BJ (cell line): ENCODE measurements around the gene BOLA1. TPM values are rescaled to one million over a fixed set of nuclear protein-coding genes. Genes with fewer than 3 reads are reported as not detected.
"Not testable (repeated sequence)": the region's sequence is repeated elsewhere in the genome, so short reads cannot be mapped to it uniquely, and the experiment has no call there.

Experiments used
- CTCF ChIA-PET: fragments of 350-600 bp; formaldehyde crosslinking; extraction: SDS; loops from one replicate; lab custom pipeline; 2021; ENCODE audit warnings: antibody characterized with exemption, inconsistent platforms; lab: Yijun Ruan, JAX
- POLR2A ChIA-PET: fragments of 300-600 bp; sonication (Branson Sonifier 250); formaldehyde crosslinking; extraction: SDS; loops from one replicate; lab custom pipeline; 2021; ENCODE audit warnings: antibody characterized with exemption; lab: Charles Lee
- DNase-seq: peaks from one replicate; pipeline ENCODE4 v3.0.0-alpha.2; 2011; ENCODE audit warnings: low read depth
- H3K27me3 ChIP-seq: 2 replicates; pipeline ENCODE4 v1.6.0; 2011; ENCODE audit warnings: low read length; ENCODE audit not compliant: control insufficient read depth, insufficient read depth
- H3K36me3 ChIP-seq: 2 replicates; pipeline ENCODE4 v1.5.1; 2011; ENCODE audit warnings: low read length; ENCODE audit not compliant: control insufficient read depth, insufficient read depth
- H3K4me3 ChIP-seq: 2 replicates; pipeline ENCODE4 v1.5.1; 2011; ENCODE audit warnings: low read depth, mild to moderate bottlenecking, control low read depth, low read length
- CTCF ChIP-seq: IDR thresholded peaks from 2 replicates; pipeline ENCODE4 v1.5.1; 2011; ENCODE audit warnings: low read depth, mild to moderate bottlenecking, control low read depth, inconsistent platforms, low read length, moderate library complexity; ENCODE audit not compliant: insufficient read depth
- polyA minus RNA-seq: library from RNA; depleted of rRNA, polyadenylated mRNA; stranded (reverse); fragments of >200 nt; gene quantifications from 2 replicates; pipeline ENCODE4 v1.2.3, GENCODE V29; 2011; rRNA and poly(A)+ RNA removed
- polyA plus RNA-seq: library from polyadenylated mRNA; depleted of rRNA; stranded (reverse); fragments of >200 nt; gene quantifications from 2 replicates; pipeline ENCODE4 v1.2.3, GENCODE V29; 2011; rRNA removed

Gene BOLA1
- polyA plus RNA-seq (15.1 and 21.0 TPM in 2 replicates), polyA minus RNA-seq (1.5 and 1.6 TPM in 2 replicates)

DNA sequence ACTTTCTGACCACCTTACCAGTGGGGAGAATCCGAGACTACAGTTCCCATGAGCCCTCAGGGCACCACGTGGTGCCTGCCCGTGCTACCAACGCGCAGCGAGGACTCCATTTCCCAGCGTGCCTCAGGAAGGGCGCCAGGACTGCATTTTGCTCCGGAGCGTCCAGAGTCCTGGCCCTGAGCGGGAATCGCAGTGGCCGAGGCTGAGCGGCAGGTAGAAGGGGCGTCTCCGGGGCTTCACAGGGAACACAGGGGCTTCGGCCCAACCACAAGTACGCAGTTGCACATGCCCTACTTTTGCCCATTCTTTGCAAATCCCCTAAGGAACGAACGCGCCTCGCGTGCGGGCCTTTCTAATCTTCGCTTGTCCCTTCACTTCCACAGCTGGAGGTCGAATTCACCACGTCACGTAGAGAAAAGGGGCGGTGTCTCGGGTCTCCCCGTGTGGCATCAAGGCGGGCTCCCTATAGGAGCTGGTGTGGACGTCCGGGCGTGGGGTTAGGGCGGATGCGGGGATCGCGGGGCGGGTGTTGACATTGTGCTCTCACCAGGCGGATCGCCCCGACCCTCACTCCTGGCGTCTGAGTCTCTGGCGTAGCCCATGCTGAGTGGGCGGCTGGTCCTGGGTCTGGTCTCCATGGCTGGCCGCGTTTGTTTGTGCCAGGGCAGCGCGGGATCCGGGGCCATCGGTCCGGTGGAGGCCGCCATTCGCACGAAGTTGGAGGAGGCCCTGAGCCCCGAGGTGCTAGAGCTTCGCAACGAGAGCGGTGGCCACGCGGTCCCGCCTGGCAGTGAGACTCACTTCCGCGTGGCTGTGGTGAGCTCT, at the start of gene BOLA1:
TSS of gene BOLA1 (plus strand) at position 109 of the 825 bp plus-strand sequence. CDS start at position 601, 492 bp downstream.
- TF ChIP-seq CTCF, result no peak
- Histone ChIP-seq H3K27me3 (no peaks in the 10 kb centered on the region), H3K36me3 (peaks cover 1% of the 10 kb centered on the region; the same call in 1 of the 2 replicates), H3K4me3 (peak within 1 kb of the TSS; percentile 50)
- ChIA-PET POLR2A (interaction anchor here (2.0 kb wide), 1 partner anchor 13 kb away, joined by 16 read pairs; a partner anchor contains a TSS), CTCF (interaction anchor here (0.8 kb wide), 1 partner anchor 12 kb away, joined by 5 read pairs; a partner anchor contains a TSS)
- DNase-seq, result peak; percentile 53

DNA sequence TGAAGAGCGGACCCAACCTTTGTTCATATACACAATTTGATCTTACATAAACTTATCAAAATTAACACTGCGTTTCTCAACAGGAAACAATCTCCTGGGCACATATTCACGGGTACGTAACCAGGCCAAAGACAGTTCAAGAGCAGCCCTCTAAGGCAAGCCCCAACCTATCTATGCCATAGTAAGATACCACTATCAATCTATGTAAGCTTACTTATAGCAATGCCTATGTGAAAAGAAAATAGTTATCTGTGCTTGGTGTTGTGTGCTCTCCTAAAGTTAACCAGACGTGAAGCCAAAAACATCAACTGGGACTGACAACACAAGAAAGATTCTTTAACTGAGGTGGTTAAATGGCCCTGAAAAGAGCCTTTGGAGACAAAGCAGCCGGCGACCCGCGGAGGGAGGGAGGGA, 49.4 kb upstream of the BOLA1 start:
- H3K27me3 ChIP-seq, result no peaks in the 10 kb centered on the region
- ChIA-PET POLR2A (no interaction called here), CTCF (no interaction called here)
- H3K36me3 ChIP-seq, result no peaks in the 10 kb centered on the region
- peak overlapping the region; percentile 55 for H3K4me3 ChIP-seq
- DNase-seq, result no peak
- no peak for TF ChIP-seq CTCF

- CTCF ChIA-PET, H3K27me3 ChIP-seq, H3K4me3 ChIP-seq, POLR2A ChIA-PET, H3K36me3 ChIP-seq, DNase-seq: not testable (repeated sequence)
Observed at GRCh38 chr1:149850732-149851345, 48.5 kb upstream of the BOLA1 start.

GRCh38 chr1:149851585-149852213, 47.7 kb upstream of the BOLA1 start:
- CTCF ChIA-PET, result not testable (repeated sequence)

DNA sequence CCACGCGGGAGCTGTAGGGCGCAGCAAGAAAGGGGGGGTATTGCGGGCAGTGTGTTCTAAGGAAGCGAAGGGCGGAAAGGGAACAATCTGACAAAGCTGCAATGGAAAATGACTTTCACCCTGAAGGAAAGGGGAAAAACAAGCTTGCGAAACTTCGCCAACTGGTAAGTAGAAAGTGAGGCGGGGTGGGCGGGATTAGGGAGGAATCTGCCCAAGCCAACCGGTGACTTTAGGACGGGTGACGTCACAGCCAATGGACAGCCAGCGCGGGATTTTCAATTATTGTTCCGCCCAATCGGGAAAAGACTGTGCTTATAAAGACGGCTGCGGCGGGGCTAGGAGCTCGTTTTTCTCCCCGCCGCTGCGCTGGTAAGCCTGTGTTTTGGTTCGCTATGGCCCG, 47.1 kb upstream of the BOLA1 start:
- H3K27me3 ChIP-seq, H3K4me3 ChIP-seq, POLR2A ChIA-PET, CTCF ChIA-PET, DNase-seq, H3K36me3 ChIP-seq: not testable (repeated sequence)

More at GRCh38 chr1:149851585-149852213, 47.7 kb upstream of the BOLA1 start:
- H3K4me3 ChIP-seq, H3K27me3 ChIP-seq, POLR2A ChIA-PET, DNase-seq, H3K36me3 ChIP-seq: not testable (repeated sequence)

- H3K36me3 ChIP-seq, DNase-seq, H3K4me3 ChIP-seq, CTCF ChIA-PET, H3K27me3 ChIP-seq, POLR2A ChIA-PET: not testable (repeated sequence)
Observed at GRCh38 chr1:149860271-149860670, 39.1 kb upstream of the BOLA1 start.

DNA sequence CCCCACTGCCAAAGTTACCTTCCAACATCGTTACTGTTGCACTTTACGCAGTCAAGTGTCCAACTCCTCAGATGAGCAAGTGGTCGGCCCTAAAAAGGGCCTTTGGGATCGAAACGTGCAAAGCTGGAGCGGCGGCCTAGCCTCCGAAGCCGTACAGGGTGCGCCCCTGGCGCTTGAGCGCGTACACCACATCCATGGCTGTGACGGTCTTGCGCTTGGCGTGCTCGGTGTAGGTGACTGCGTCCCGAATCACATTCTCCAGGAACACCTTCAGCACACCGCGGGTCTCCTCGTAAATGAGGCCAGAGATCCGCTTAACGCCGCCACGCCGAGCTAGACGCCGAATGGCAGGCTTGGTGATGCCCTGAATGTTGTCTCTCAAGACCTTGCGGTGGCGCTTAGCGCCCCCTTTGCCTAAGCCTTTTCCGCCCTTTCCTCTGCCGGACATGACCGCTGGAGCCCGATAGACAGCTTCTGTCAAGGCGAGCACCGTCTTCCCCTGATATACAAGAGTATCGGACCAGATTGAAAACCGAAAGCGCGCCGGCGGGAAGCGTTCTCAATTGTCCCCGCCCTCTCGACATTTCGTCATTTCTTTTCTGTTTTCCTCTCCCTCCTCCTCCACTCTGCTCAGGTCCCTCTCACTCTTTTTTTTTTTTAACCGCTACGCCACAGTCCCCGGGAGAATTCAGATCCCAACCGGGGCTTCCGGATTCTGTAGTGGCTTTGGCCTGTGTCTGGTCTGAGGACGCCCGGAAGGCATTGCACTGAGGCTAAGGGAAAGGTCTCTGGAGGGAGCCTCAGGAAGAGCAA, 38.5 kb upstream of the BOLA1 start:
- H3K36me3 ChIP-seq, DNase-seq, POLR2A ChIA-PET, H3K27me3 ChIP-seq, CTCF ChIA-PET, H3K4me3 ChIP-seq: not testable (repeated sequence)

DNA sequence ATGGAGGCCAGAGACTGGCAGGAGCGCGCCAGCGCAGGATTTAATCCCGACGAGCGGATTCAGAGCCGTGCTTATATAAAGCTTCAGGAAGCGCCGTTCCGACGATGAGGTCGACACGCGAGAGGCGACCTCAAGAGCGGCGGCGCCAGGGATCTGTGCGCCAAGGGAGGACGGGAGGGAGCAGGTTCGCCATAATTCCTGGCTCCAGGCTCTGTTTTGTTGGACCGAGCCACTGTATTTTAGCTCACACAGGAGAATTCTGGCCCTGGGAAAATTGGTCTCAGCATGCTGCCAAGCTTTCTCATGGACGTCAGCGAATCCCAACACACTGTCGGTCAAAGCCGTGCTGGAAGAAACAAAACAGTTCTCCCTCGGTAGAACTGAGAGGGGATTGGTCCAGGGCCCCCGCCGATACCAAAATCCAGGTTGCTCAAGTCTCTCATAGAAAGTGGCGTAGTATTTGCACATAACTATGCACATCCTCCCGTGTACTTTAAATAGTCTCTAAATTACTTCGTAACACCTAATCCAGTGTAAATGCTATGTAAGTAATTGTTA, 37.8 kb upstream of the BOLA1 start:
- CTCF ChIA-PET, H3K4me3 ChIP-seq, POLR2A ChIA-PET, DNase-seq, H3K27me3 ChIP-seq, H3K36me3 ChIP-seq: not testable (repeated sequence)

DNA sequence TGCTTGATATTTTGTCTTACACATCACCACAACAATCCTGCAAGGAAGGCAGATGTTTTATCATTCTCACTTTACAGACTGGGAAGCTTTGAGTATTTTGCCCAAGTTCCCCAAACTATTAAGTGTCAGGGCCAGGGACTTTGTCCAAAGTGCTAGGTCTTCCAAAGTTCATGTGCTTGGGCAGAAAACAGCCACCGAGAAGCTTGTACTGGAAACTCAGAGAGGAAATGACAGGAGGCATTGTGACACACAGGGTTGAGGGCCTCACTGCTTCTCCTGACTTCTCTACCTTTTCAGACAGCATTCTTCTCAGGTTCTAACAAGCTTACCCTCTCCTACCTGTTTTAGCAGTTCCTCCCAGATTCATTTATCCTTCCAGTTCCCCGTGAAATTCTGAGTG, 32.5 kb upstream of the BOLA1 start:
- POLR2A ChIA-PET, DNase-seq, H3K4me3 ChIP-seq, CTCF ChIA-PET, H3K27me3 ChIP-seq, H3K36me3 ChIP-seq: not testable (repeated sequence)

DNA sequence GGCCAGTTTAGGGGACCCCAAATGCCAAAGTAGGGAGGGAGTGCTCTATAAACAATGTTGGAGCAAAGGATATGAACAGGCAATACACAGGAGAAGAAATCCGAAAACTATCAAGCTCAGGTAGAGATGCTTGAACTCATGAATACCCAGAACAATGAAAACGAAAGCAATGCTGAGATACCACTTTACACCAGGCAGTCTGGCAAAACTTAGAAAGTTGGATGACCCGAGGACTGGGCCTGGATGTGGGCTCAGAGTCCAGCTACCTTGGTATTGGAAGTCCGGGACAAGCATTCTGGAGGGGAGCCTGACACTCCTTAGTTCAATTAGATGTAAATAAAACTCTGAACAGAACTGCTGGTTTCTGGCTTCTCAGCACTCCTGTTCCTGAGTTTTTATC, 26.3 kb upstream of the BOLA1 start:
- H3K4me3 ChIP-seq, H3K27me3 ChIP-seq, POLR2A ChIA-PET, CTCF ChIA-PET, H3K36me3 ChIP-seq, DNase-seq: not testable (repeated sequence)
